ENCODE results near the gene GRIN3A. TPM values are rescaled to one million over a fixed set of nuclear protein-coding genes. Genes with fewer than 3 reads are reported as not detected.

The GRIN3A gene
- polyA plus RNA-seq, 1 of the 3 experiments (the other 2 are of a cell fraction), result not detected

GRCh38 chr9:101604296-101604695 is 134.2 kb downstream of the GRIN3A start:
- Histone ChIP-seq H3K27ac (ENCODE audit: low read depth in 2 of 2, low read length in 1 of 2) (no peak overlapping the region), H2AFZ (ENCODE audit: low read depth) (no peak overlapping the region), H3K27me3 (ENCODE audit: insufficient read depth) (peaks cover 34% of the 10 kb centered on the region), H3K9me2 (no peaks in the 10 kb centered on the region), H3K9me3 (no peaks in the 10 kb centered on the region), H3F3A (replicated peaks; ENCODE audit: insufficient read depth) (no peaks in the 10 kb centered on the region), H3K4me1 (ENCODE audit: control insufficient read depth in 1 of 2, insufficient read depth in 2 of 2, low read depth in 1 of 2, low read length in 1 of 2) (no peaks in the 10 kb centered on the region), H3K4me3 (ENCODE audit: low read depth in 2 of 2, low read length in 1 of 2) (no peak overlapping the region), H3K4me2 (no peak overlapping the region), H4K20me1 (ENCODE audit: insufficient read depth) (no peaks in the 10 kb centered on the region), H3K79me2 (ENCODE audit: insufficient read depth) (no peaks in the 10 kb centered on the region), H3K9ac (no peak overlapping the region), H3K36me3 (replicated peaks in 1 of 2; ENCODE audit: control insufficient read depth in 1 of 2, insufficient read depth in 2 of 2, low read length in 1 of 2) (no peaks in the 10 kb centered on the region)
- ChIA-PET CTCF (no interaction called here), POLR2A (no interaction called here)
- DNase-seq, result no peak
- 8% methylated on average over 2 of the region's 2 CpGs for WGBS (ENCODE audit: low lambda C conversion rate)
- no peak for TF ChIP-seq TEAD4 (IDR thresholded peaks at IDR 0.05; ENCODE audit: borderline replicate concordance, insufficient read depth)
- TF ChIP-seq EP300 (IDR thresholded peaks at IDR 0.05; ENCODE audit: borderline replicate concordance in 1 of 2, low read depth in 1 of 2, low read length in 1 of 2), result no peak
- TF ChIP-seq GABPA (IDR thresholded peaks at IDR 0.05; ENCODE audit: low read depth), result no peak
- no peak for TF ChIP-seq TCF12 (IDR thresholded peaks at IDR 0.05)
- TF ChIP-seq ELF1 (IDR thresholded peaks at IDR 0.05), result no peak
- TF ChIP-seq GATA2 (CRISPR knock-in tag; IDR thresholded peaks at IDR 0.05), result no peak
- no peak for TF ChIP-seq NRF1 (IDR thresholded peaks at IDR 0.05; ENCODE audit: low read depth, low read length)
- TF ChIP-seq SIN3A (IDR thresholded peaks at IDR 0.05; ENCODE audit: borderline replicate concordance, low read depth, low read length), result no peak
- TF ChIP-seq MXI1 (IDR thresholded peaks at IDR 0.05; ENCODE audit: low read depth, low read length), result no peak
- TF ChIP-seq USF1 (IDR thresholded peaks at IDR 0.05; ENCODE audit: borderline replicate concordance, low read depth), result no peak
- TF ChIP-seq ZBTB33 (IDR thresholded peaks at IDR 0.05; ENCODE audit: borderline replicate concordance, low read depth), result no peak
- TF ChIP-seq EZH2phosphoT487 (IDR thresholded peaks at IDR 0.05; ENCODE audit: borderline replicate concordance, low read depth), result no peak
- TF ChIP-seq JUND (IDR thresholded peaks at IDR 0.05), result no peak
- TF ChIP-seq USF2 (IDR thresholded peaks at IDR 0.05; ENCODE audit: borderline replicate concordance, low read depth, low read length), result no peak
